ENCODE data around the gene ERCC2. TPM values are rescaled to one million over a fixed set of nuclear protein-coding genes. Genes with fewer than 3 reads are reported as not detected.
A peak's percentile ranks its signal among the peaks of the same experiment; 100 is the strongest.

ERCC2 gene
- total and polyA plus RNA-seq, 2 experiments from 2014 or later = 33.3 to 81.1 TPM

DNA sequence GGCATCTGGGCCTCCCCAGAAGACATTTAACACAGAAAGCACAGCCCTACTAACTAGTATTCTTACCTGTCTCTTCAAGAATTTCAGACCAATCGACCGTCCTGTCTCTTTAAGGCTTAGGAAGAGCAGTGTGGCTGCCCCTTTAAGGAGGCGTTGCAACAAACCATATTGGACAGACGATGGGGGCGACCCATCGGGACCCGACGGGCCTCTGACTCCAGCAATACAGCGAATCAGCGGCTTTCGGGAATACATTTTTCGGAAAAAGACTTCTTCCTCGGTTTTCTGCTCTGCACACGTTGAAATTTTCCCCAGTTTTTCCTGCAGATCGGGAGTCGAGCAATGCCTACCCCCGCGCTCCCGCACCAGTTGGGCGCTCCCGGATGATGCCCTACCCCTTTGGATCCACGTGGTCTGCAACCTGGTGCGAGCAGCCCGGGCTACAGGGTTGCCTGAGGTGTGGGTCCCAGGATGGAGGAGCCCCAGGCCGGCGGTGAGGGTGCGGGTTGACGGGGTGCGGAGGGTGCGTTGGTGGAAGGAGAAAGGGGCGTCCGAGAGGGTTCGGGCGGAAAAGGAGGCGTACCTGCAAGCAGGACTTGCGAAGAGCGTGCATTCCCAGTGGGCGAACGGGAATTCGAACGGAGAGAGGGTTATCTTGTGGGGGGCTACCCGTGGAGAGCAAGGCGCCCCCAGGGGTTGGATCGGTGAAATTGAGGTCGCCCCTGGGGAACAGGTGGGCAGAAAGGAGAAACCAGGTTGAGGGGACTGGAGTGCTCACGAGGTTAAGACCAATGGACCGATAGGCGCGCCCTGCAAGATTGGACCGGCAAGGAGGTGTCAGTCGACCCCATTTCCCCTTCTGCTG, 36.1 kb upstream of the ERCC2 start, which contains the start of gene POLR1G:
Gene POLR1G (plus strand): TSS at position 419 of the 865 bp plus-strand sequence. CDS start 53 bp downstream, at position 472.
- Histone ChIP-seq H3K36me3 (ENCODE audit: insufficient read depth) (no peaks in the 10 kb centered on the region), H3K79me2 (replicated peaks; ENCODE audit: insufficient read depth) (peaks cover 13% of the 10 kb centered on the region), H3K27me3 (ENCODE audit: insufficient read depth) (peaks cover 22% of the 10 kb centered on the region), H4K20me1 (replicated peaks; ENCODE audit: insufficient read depth) (peaks cover 16% of the 10 kb centered on the region; the same call in 1 of the 2 replicates), H3K9me2 (ENCODE audit: insufficient read depth) (no peaks in the 10 kb centered on the region), H3F3A (replicated peaks; ENCODE audit: low read depth) (peaks cover 31% of the 10 kb centered on the region; the same call in 1 of the 2 replicates), H3K4me3 (peak within 1 kb of the TSS; percentile 88), H3K27ac (ENCODE audit: low read depth) (peak within 1 kb of the TSS; percentile 94), H2AFZ (peak within 1 kb of the TSS; percentile 92), H3K4me2 (peak within 1 kb of the TSS; percentile 99), H3K4me1 (ENCODE audit: insufficient read depth) (peaks cover 24% of the 10 kb centered on the region)
- Mint-ChIP-seq H3K4me1 (peaks cover 26% of the 10 kb centered on the region), H3K4me3 (peak within 1 kb of the TSS; percentile 97), H3K36me3 (ENCODE audit: low read depth) (peaks cover 32% of the 10 kb centered on the region), H3K9me3 (no peaks in the 10 kb centered on the region; the same call in 2 of the 3 replicates), H3K27me3 (ENCODE audit: insufficient read depth, low read depth, poor library complexity) (peaks cover 38% of the 10 kb centered on the region), H3K27ac (peak within 1 kb of the TSS; percentile 99)
- no peak for TF ChIP-seq JUNB (IDR thresholded peaks at IDR 0.05; ENCODE audit: unreplicated experiment)
- TF ChIP-seq CTCF (conservative IDR thresholded peaks at IDR 0.05; ENCODE audit: low read depth in 2 of 2) = peak; percentile 5 to 14; a peak in 1 of 4 replicates
- TF ChIP-seq, protein P1, sequence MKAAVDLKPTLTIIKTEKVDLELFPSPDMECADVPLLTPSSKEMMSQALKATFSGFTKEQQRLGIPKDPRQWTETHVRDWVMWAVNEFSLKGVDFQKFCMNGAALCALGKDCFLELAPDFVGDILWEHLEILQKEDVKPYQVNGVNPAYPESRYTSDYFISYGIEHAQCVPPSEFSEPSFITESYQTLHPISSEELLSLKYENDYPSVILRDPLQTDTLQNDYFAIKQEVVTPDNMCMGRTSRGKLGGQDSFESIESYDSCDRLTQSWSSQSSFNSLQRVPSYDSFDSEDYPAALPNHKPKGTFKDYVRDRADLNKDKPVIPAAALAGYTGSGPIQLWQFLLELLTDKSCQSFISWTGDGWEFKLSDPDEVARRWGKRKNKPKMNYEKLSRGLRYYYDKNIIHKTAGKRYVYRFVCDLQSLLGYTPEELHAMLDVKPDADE (IDR thresholded peaks at IDR 0.05) = no peak
- peak; percentile 65 for TF ChIP-seq CREB1 (CRISPR knock-in tag; IDR thresholded peaks at IDR 0.05; ENCODE audit: low read depth)
- TF ChIP-seq POLR2AphosphoS5 (IDR thresholded peaks at IDR 0.05; ENCODE audit: low read depth) = peak; percentile 98
- DNase-seq (ENCODE audit: low spot score) = peak; percentile 89
- peak; percentile 56 for ATAC-seq

DNA sequence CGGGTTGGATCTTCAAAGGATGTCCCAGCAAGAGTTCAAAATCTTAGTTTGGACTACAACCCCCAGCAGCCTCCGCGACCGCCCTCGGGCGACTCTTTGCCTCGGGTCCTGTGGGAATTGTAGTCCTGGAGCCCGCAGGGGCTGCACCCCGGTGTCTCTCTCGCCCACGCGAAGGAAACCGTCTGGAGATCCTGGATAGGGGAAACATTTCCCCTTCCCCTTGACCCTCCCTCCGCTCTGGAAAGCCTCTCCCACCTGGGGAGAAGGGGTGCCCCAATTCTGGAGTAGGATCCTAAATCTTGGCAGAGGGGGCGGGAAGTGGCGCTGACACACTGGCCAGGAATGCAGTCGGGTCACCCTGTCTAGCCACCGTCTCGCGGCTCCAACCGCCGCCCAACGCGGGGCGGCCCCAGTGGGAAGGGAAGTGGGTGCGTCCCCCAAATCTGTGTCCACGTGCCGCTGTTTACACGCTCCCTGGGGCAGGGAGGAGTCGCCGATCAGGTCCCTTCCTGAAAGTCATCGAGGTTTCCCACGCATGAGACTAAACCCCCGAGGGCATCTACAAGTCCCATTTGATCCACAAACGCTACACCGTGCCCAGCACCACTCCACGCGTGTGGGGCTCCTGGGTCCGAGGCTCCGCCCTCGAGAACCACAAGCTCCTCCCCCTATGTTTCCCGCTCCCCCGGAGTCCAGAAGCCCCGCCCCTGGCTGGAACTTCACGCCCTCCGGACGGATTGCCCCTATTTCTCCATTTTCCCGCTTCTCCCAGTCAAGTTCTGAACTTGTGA, 35.3 kb upstream of the ERCC2 start:
- H2AFZ ChIP-seq = peak overlapping the region; percentile 92
- peaks cover 26% of the 10 kb centered on the region for H3K4me1 Mint-ChIP-seq
- peaks cover 29% of the 10 kb centered on the region; the same call in 1 of the 2 replicates for H3F3A ChIP-seq (replicated peaks; ENCODE audit: low read depth)
- peaks cover 24% of the 10 kb centered on the region for H3K4me1 ChIP-seq (ENCODE audit: insufficient read depth)
- peaks cover 13% of the 10 kb centered on the region for H3K79me2 ChIP-seq (replicated peaks; ENCODE audit: insufficient read depth)
- H3K27ac ChIP-seq (ENCODE audit: low read depth) = peak overlapping the region; percentile 94
- peak overlapping the region; percentile 99 for H3K4me2 ChIP-seq
- H3K27ac Mint-ChIP-seq = peak overlapping the region; percentile 99
- peaks cover 36% of the 10 kb centered on the region for H3K27me3 Mint-ChIP-seq (ENCODE audit: insufficient read depth, low read depth, poor library complexity)
- peak; percentile 96 for DNase-seq (ENCODE audit: low spot score)
- H3K9me3 Mint-ChIP-seq = no peaks in the 10 kb centered on the region
- peak; percentile 46 for ATAC-seq
- H3K36me3 ChIP-seq (ENCODE audit: insufficient read depth) = no peaks in the 10 kb centered on the region
- peaks cover 18% of the 10 kb centered on the region; the same call in 1 of the 2 replicates for H4K20me1 ChIP-seq (replicated peaks; ENCODE audit: insufficient read depth)
- peaks cover 24% of the 10 kb centered on the region for H3K36me3 Mint-ChIP-seq (ENCODE audit: low read depth)
- peaks cover 23% of the 10 kb centered on the region for H3K27me3 ChIP-seq (ENCODE audit: insufficient read depth)
- peak overlapping the region; percentile 88 for H3K4me3 ChIP-seq
- no peaks in the 10 kb centered on the region for H3K9me2 ChIP-seq (ENCODE audit: insufficient read depth)
- TF ChIP-seq, protein P2, sequence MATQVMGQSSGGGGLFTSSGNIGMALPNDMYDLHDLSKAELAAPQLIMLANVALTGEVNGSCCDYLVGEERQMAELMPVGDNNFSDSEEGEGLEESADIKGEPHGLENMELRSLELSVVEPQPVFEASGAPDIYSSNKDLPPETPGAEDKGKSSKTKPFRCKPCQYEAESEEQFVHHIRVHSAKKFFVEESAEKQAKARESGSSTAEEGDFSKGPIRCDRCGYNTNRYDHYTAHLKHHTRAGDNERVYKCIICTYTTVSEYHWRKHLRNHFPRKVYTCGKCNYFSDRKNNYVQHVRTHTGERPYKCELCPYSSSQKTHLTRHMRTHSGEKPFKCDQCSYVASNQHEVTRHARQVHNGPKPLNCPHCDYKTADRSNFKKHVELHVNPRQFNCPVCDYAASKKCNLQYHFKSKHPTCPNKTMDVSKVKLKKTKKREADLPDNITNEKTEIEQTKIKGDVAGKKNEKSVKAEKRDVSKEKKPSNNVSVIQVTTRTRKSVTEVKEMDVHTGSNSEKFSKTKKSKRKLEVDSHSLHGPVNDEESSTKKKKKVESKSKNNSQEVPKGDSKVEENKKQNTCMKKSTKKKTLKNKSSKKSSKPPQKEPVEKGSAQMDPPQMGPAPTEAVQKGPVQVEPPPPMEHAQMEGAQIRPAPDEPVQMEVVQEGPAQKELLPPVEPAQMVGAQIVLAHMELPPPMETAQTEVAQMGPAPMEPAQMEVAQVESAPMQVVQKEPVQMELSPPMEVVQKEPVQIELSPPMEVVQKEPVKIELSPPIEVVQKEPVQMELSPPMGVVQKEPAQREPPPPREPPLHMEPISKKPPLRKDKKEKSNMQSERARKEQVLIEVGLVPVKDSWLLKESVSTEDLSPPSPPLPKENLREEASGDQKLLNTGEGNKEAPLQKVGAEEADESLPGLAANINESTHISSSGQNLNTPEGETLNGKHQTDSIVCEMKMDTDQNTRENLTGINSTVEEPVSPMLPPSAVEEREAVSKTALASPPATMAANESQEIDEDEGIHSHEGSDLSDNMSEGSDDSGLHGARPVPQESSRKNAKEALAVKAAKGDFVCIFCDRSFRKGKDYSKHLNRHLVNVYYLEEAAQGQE (IDR thresholded peaks at IDR 0.05; ENCODE audit: unreplicated experiment) = no peak
- TF ChIP-seq, protein P1 (IDR thresholded peaks at IDR 0.05) = peak; percentile 92
- TF ChIP-seq ZNF114 (CRISPR knock-in tag; IDR thresholded peaks at IDR 0.05) (peak; percentile 82; the same call in 1 of the 2 replicates), POLR2AphosphoS5 (IDR thresholded peaks at IDR 0.05; ENCODE audit: low read depth) (0 out of 2 replicates have a peak, but pooled peaks have one; percentile 3)
- peak overlapping the region; percentile 97 for H3K4me3 Mint-ChIP-seq

Data from GM23338 (cell line).